Fibroblast of skin of scalp (primary cell): ENCODE results near the gene PDE6A.
"Not testable (repeated sequence)": the region's sequence is repeated elsewhere in the genome, so short reads cannot be mapped to it uniquely, and the experiment has no call there.

ENCODE experiments used
- DNase-seq: peaks from one replicate; pipeline ENCODE4 v3.0.0-alpha.2; 2013

The PDE6A gene

DNA sequence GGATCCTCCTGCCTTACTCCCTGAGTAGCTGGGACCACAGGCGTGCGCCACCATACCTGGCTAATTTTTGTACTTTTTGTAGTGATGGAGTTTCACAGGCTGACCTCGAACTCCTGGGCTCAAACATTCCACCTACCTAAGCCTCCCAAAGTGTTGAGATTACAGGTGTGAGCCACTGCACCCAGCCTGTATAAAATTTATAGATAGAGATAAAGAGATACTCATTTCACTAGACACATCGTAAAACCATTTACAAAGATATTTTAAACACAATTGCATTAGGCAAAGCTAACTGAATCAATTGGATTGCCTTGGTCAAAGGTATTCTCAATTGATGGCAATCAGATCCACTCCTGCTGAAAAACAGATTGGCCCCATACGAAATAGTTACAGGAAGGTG lies 52.0 kb downstream of the PDE6A start:
- no peak for DNase-seq

DNA sequence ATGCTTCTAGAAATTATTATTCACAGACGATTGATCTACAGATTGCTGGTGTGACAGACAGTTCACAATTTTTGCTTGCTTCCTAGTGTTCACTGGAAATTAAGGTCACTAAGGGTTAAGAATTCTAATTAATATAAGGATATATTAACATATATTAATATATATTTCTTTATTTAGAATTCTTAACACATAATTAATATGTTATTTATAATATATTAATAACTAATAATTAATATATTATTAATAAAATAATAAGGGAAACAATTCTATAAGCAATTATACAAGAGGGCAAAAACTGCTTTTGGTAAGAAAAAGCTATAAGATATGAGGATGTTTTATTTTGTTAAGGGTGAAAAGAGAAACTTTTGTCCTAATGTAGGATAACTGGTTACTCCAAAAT lies 56.3 kb downstream of the PDE6A start:
- no peak for DNase-seq

DNA sequence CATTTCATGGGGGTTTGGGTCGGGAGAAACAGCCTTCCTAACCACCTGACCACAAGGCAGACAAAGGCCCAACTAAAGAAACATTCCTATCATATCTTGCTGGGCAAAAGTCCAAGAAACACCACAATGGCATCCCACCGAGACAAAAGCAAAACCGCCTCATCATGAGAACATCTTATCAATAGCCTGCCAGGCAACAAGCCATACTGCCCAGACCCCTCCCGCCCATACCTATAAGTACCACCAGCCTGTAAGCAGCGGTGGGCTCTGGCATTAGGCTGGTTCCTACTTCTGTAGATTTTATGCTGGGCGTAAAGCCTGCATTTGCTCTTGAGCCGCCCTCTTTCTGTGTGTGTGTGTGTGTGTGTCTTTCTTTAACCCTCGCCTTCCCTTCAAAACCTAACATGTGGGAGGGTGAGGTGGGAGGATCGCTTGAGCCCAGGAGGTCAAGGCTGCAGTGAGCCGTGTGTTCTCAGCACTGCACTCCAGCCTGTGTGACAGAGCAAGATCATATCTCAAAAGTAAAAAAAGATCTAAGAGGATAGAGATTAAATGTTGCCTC lies 56.9 kb downstream of the PDE6A start:
- peak; percentile 89 for DNase-seq

DNA sequence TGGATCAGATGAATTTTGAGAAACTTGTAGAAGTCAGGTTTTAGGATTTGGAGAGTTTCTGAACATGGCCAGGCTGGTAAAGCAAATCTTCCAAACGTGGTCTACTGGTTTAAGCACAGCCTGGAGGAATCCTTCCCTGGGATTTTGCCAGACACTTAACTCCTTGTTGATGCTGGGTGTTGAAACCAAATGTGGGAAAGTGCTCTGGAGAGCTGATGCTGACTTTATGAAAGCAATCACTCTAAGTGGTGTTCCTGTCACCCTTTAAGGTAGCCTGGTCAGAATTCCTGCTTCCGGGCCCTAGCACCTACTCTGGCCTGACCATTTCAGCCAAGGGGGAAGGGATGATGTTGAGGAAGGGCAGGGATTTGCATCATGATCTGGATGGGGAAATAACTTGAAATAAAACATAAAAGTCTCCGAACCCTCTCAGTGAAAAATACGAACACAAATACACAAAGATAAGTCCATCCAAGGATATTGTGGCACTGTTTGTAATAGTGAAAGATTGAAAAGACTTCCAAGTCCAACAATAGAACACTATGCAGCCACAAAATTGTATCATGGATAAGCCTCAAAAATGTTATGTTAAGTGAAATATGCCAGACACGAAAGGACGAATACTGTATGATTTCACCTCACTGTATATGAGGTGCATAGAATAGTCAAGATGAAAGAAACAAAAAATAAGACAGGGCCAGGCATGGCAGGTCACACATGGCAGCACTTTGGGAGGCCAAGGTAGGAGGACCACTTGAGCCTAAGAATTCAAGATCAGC lies 57.7 kb downstream of the PDE6A start:
- peak; percentile 72 for DNase-seq

DNA sequence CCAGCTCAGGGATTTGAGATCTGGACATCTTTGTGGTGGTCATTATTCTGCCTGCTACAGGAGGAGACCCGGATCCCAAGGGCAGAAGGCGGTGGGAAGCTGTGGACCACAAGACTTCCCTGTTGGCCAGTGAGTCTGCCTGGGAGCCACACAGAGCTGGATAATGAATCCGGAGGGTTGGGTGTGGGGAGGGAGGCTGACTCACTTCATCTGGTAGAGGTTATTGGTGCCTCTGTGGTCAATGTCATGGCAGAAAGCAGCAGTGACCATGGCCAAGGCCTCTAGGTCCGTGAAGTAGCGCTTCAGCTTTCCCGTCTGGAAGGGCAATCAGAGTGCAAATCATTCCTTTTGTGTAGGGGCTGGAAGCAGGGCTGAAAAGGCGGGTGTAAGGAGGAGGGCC lies 58.5 kb downstream of the PDE6A start:
- peak; percentile 26 for DNase-seq

DNA sequence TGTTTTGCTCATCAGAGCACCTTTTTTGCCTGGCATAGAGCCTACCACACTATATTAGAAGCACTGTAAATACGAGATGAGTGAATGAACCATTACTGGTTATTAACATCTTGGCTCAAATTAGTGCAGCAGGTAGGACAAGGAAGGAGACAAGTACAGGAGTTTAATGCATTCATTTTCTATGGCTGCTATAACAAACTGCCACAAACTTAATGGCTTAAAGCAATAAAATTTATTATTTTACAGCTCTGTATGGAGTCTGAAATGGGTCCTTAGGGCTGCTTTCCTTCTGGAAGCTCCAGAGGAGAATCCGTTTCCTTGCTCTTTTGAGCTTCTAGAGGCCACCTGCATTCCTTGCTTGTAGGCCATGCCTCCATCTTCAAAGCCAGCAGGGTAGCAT lies 59.1 kb downstream of the PDE6A start:
- DNase-seq, result no peak

DNA sequence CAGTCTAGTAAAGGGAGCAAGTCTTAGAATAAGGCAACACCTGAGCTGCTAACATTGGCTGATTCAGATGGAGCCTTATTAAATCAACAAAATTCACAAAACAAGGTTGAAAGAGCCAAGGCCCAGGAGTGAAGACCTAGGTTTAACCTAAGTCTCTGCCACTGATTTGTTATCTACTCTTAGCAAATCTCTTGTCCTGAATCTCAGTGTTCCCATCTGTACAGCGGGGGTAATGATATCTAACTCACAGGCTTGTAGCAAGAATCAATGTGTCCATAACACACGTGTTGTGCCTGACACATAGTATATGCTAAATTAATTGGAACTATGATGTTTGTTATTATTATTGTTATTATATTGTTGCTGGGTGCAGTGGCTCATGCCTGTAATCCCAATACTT lies 61.0 kb downstream of the PDE6A start:
- no peak for DNase-seq

DNA sequence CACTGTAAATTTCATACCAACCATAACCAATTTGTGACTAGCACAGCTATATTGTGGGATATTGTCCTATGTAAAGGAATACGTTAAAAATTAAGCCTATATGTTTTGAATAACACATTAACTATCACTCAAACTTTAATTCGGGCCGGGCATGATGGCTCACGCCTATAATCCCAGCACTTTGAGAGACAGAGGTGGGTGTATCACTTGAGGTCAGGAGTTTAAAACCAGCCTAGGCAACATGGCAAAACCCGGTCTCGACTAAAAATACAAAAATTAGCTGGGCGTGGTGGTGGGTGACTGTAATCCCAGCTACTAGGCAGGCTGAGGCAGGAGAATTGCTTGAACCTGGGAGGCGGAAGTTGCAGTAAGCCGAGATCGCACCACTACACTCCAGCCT lies 62.0 kb downstream of the PDE6A start:
- not testable (repeated sequence) for DNase-seq

DNA sequence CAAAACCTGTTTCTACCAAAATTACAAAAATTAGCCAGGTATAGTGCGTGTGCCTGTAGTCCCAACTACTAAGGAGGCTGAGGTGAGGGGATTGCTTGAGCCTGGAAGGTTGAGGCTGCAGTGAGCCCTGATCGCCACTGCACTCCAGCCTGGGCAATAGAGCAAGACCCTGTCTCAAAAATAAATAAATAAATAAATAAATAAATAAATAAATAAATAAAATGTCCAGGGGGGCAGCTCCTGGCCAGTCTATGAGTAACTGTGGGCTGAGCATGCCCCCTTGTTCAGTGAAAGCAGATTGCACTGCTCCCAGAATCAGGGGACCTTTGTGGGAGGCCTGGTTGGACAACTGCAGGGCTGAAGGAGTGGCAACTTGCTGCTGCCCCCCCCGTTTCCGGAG lies 62.7 kb downstream of the PDE6A start:
- no peak for DNase-seq

DNA sequence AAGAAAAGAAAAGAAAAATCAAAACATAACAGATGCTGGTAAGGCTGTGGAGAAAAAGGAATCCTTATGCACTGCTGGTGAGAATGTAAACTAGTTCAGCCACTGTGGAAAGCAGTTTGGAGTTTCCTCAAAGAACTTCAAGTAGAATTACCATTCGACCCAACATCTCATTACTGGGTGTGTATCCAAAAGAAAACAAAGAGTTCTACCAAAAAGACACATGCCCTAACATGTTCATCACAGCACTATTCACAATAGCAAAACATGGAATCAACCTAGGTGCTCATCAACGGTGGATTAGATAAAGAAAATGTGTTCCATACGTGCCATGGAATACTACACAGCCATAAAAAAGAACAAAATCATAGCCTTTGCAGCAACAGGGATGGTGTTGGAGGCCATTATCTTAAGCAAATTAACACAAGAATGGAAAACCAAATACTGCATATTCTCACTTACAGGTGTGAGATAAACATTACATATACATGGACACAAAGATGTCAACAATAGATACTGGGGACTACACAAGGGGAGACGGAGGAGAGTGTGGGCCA lies 63.4 kb downstream of the PDE6A start:
- no peak for DNase-seq

DNA sequence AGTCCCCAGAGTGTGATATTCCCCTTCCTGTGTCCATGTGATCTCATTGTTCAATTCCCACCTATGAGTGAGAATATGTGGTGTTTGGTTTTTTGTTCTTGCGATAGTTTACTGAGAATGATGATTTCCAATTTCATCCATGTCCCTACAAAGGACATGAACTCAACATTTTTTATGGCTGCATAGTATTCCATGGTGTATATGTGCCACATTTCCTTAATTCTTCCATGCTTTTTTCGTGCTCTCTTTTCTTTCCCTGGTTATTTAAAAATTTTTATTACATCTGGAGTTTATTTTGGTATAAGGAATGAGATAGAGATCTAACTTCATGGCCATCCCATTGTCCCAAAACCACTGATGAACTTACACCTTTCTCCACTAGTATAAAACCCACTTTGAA lies 65.0 kb downstream of the PDE6A start:
- DNase-seq, result not testable (repeated sequence)

DNA sequence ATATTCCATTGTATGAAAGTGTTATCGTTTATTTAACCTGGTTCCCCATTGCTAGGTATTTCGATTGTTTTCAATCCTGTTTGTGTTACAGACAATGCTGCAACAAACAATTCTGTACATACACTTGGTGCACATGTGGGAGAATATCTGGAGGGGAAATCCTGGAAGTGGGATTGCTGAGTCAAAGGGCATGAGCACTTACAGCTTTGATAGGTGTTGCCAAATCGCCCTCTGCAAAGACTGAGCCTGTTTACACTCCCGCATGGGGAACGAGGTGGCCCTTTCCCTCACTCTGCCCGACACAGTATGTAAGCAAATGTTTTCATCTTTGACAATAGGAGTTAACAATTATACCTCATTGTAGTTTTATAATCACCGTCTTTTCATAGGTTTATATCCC lies 66.2 kb downstream of the PDE6A start:
- DNase-seq, result no peak

DNA sequence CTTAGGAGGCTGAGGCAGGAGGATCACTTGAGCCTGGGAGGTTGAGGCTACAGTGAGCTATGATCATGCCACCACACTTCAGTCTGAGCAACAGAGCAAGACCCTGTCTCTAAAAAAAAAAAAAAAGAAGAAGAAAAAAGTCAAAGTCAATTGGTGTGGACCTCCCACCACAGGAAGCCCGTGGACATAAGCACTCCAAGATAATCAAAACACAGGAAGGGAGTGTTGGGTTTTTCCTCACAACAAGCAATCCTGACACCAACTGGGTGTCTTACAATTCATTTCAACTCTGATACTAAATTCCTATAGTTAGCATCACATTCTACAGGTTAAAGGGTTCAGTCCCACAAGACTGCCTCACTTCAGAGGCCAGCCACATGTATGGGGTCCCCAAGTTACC lies 70.7 kb downstream of the PDE6A start:
- no peak for DNase-seq

DNA sequence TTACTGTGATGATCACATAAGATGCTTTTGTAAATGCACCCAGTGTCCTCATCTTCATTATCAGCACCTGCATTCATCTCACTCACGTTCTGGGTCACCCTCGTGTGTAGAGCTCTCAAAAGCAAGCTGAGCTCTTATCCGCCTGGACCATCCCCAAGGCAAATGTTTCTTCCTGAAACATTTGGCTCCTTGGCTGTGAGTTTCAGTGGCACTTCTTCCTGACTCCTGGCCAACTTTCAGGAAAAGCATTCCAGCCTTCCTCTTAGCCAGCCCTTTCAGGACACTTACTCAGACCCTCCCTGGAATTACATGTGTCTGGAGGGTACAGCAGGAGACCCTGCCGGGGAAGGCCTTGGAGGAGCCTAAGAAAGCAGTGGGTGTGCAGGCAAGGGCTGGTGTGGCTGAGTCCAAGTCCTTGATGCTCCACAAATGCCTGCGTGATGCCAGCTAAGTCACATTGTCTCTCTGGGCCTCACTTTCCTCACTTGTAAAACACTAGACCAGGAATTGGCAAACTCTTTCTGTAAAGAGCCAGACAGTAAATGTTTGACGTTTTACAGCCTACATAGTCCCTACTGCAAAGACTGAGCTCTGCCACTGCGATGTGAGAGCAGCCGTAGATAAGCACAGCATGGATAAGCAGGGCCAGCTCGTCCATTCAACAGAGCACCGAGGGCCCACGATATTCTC lies 72.1 kb downstream of the PDE6A start:
- DNase-seq, result no peak

DNA sequence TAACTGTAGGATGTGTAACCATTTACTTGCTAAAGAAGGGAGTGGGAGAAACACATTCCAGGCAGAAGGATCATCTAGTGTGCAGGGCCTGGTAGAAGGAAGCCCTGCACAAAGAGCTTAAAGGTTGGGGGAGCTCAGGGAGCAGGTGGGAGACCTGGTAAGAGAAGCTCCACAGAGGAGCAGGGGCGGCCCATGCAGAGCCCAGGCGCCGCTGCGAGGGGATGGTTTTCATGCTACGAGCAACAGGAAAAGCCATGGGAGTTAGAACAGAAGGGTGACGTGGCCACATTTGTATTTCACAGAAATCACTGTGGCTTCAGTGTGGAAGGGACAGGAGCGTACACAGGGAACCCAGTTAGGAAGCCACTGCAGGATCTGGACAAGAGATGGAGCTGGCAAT lies 73.1 kb downstream of the PDE6A start:
- no peak for DNase-seq

DNA sequence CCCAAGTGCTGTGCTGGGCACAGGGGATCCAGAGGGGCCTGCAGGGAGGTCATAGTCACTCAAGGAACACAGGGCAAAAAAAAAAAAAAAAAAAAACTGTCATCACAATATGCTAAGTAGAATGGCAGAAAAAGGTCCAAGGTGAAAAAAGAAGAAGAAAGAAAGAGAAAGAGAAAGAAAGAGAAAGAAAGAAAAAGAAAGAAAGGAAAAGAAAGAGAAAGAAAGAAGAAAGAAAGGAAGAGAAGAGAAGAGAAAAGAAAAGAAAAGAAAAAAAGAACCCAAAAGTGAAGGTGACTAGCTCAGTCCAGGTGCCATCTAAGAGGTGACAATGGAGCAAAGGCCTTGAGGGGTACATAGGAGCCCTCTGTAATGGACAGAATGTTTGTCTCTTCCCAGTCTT lies 73.9 kb downstream of the PDE6A start:
- DNase-seq, result no peak

DNA sequence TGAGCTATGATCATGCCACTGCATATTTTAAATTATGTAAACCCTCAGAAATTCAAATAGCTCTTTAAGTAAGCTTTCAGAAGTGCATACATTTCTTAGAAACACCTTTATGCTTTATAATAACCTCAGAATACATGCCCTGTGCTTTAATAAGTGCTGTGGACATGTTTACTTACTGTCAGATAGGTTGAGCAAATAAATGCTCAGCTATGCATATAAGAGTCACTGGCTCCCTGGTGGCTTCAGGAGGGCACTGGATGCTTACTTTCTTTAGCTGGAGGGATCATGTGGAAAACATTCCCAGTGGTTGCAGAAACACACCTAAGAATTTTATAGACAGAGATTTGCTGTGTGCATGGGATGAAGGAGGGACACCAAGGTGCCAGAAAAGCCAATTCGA lies 74.4 kb downstream of the PDE6A start:
- no peak for DNase-seq

DNA sequence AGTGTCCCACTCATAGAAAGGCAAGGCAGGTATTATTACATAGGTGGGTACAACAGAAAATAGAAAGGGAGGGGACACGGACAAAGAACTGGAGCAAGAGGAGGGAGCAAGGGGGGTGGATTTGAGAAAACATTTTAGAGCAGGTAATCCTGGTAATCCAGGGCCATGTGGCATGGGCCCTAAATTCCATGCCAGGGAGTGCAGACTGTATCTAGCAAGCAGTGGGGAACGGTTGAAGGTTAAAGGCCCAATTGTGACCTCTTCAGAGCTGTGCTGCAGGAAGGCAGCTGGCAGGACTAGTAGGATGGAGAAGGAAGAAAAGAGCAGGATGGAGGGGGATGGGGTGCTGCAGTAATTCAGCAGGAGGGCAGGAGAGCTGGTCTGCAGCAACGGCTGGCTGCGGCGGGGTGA lies 75.2 kb downstream of the PDE6A start:
- DNase-seq, result no peak

DNA sequence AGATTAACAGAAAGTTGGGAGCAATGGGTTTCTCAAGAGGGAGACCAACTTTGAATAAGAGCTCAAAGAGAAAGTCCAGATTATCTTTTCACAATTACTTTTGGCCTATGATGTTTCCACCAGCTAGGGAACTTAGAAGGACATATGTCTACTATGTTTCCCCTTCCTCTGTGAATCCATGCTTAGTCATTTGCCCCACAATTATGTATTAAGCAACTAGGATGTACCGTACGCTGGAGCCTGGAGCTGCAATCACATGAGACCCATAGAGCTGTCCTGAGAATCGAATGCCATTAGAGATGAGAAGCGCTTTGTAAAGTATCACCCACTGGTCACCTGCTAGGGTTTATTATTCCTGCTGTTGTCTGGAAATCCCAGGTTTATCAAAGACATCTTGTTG lies 78.8 kb downstream of the PDE6A start:
- no peak for DNase-seq

DNA sequence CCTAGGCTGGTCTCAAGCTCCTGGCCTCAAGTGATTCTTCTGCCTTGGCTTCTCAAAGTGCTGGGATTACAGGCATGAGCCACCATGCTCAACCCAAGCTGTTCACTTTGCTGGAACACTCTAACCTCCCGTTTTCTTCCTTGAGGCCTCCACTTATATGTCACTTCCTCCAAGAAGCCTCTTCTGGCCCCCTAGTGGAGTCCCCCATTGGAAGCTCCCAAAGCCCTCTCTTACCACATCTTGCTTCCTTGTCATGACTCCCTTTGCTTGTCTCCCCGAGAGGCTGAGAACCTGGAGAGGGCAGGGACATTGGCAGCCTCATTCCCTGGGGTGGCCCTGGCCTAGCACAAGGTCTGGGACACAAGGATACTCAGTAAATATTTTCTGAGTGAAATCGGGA lies 80.8 kb downstream of the PDE6A start:
- no peak for DNase-seq

DNA sequence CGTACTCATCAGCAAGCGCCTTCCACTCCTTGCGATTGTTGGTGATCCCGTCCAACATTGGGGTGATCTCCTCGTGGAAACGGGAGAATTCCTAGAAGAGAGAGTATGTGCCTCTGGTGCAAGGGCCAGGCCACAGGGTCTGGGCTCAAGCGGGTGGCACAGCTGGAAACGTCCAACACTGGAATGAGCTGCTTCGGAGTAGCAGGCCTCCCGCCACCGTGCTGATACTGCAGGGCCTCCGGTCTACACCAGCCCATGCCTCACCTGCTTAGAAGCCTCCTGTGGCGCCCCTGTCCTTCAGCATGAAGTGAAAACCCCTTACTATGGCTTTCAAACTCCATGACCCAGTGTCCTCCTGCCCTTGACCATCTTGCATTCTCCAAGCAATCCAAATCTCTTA lies 81.4 kb downstream of the PDE6A start:
- no peak for DNase-seq

DNA sequence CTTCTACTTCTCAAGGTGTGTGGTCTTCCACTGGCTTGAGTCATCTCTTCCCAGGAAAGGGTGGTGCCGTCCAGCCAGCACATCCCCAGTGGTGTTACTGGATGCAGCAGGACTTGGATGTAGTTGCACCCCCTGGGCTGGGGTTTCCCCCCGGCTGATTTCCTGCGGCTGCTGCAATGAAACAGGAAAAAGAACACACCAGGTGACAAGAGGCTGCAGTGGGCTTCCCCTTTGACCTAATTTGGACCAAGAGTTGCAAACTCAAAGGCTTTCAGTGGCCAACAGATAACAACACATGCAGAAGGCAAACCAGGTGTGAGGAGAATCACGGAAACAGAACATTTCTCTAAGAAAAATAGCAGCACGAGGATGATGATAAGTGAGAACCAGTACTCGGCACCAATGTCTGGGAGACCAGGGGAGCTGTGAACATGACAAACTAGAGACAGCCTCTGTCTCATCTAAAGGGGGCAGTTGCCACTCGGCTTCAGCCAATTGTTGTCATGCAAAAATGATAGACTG lies 83.7 kb downstream of the PDE6A start:
- no peak for DNase-seq

DNA sequence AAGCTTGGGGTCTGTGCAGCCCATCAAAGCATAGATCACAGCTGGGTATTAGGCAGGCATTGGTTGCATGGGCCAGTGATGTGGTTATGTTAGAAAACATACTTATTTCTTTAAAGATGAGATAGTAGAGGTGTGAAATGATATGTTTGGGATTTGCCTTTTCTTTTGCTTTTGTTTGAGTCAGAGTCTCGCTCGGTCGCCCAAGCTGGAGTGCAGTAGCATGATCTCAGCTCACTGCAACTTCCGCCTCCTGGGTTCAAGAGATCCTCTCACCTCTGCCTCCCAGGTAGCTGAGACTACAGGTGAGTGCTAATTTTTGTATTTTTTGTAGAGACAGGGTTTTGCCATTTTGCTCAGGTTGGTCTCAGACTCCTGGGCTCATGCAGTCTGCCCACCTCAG lies 84.8 kb downstream of the PDE6A start:
- no peak for DNase-seq

DNA sequence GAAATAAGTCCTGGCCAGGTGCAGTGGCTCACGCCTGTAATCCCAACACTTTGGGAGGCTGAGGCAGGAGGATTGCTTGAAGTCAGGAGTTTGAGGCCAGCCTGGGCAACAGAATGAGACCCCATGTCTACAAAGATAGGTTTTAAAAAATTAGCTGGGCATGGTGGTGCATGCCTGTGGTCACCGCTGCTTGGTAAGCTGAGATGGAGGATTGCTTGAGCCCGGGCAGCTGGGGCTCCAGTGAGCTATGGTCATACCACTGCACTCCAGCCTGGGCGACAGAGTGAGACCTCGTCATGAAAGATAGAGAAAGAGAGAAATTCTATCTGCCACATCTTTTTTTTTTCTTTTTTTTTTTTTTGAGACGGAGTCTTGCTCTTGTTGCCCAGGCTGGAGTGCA lies 86.1 kb downstream of the PDE6A start:
- not testable (repeated sequence) for DNase-seq
